GM12801 (cell line): ENCODE results near the gene GPHN.

Experiments used
- CTCF ChIP-seq: IDR thresholded peaks from one replicate; pipeline ENCODE4 v1.5.1; 2011; ENCODE audit warnings: control low read depth; ENCODE audit not compliant: insufficient read length; ENCODE audit errors: extremely low read depth

GPHN gene

DNA sequence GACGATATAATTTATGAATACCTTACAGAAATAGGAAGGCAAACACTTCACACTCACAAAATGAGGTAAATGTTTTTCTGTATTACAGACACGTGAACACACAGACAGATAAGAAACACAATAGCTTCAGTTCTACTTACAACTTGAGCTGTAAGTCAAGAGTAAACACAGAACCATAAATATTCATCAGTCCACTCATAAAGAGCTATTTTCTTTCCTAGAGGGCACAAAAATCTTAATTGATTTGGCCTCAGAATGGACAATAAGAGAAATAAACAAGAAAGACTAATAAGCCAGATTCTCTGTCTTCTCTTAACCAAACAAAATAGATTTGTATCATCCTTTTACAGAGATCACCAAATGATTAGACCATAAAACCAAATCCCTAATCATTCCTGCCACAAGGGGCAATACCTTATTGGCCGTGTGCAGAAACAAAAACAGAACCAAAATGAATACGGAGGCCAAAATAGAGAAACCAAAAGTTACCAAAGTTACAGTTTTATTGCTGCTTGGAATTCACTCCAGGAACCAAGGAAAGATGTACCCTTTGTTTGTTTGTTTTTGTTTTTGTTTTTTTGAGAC, 643.2 kb downstream of the GPHN start:
- TF ChIP-seq CTCF, result no peak

- TF ChIP-seq CTCF, result no peak
Measured at GRCh38 chr14:67158566-67158965, 650.6 kb downstream of the GPHN start.

DNA sequence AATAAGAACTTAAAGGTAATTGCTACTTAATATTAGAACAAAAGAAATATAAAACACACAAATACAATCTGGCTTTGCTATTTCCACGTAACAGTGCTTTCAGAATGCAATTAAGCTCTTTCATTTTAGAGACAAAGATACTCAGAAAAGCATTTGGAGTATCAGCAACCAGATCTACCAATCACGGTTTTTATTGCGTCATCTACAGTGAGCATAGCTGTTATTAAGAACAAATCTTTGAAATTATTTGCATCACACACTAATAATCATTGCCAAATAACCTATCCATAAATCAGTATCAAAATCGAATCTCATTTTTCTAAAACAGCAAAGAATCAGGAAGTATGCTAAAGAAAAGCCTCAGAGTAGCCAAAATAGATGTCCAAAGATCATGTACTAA, 654.4 kb downstream of the GPHN start:
- TF ChIP-seq CTCF, result no peak

- no peak for TF ChIP-seq CTCF
Measured at GRCh38 chr14:67166450-67166853, 658.5 kb downstream of the GPHN start.

DNA sequence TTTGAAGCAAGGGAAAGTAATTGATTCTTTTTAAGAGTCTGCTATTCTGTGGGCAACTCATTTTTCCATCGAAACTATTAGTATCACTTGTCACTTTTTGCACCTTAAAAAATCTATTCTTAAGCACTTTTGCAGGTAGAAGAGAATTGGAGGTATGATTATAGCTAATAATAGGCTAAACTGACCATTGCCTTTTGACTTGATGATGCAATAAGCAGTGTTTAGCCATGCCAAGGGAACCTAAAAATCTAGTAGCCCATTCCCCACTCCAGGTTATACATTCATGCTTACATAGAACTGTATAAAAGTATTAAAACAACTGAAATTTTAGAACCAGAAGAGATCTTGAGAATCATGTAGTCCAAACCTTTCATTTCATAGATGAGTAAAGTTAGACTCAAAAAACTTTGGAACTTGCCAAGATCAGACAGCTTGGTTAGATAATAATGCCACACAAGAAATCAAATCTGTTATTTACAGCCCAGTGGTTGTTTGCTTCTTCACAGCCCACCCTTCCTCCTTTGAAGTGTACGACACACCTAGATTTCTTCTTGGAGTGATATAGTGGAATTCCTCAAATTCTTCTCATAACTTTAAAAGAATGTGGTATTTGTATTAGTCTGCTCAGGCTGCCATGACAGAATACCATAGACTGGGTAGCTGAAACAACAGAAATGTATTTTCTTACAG, 659.6 kb downstream of the GPHN start:
- no peak for TF ChIP-seq CTCF

DNA sequence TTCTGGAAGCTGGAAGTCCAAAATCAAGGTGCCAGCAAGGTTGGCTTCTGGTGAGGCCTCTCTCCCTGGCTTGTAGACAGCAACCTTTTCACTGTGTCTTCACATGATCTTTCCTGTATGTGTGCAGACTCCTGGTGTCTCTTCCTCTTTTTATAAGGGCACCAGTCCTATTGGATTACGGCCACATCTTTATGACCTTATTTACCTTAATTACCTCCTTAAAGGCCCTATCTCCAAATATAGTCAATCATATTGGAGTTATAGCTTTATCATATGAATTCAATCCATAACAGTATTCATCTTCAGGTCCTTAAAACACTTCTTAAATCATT, 660.1 kb downstream of the GPHN start:
- TF ChIP-seq CTCF, result no peak

- no peak for TF ChIP-seq CTCF
Measured at GRCh38 chr14:67170660-67171059, 662.7 kb downstream of the GPHN start.

DNA sequence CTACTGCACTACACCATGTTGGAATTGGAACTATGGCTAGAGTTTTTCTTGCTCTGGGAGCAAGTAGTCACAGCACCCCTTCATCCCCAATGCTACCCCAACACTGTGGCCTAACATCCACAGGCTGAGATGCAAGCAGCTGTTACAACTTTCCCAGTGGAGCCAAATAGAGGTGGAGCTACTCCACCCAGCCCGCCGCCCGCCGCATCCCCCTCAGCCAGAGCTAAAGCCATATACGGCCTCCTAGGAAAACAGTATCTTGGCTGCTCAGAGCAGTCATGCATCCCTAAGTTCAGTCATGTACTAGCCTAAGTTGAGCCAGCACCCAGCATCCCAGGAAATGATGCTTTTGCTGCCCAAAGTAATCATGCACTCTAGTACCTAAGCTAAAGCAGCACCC, 664.1 kb downstream of the GPHN start:
- no peak for TF ChIP-seq CTCF
